ENCODE data around the gene AOPEP.

DNA sequence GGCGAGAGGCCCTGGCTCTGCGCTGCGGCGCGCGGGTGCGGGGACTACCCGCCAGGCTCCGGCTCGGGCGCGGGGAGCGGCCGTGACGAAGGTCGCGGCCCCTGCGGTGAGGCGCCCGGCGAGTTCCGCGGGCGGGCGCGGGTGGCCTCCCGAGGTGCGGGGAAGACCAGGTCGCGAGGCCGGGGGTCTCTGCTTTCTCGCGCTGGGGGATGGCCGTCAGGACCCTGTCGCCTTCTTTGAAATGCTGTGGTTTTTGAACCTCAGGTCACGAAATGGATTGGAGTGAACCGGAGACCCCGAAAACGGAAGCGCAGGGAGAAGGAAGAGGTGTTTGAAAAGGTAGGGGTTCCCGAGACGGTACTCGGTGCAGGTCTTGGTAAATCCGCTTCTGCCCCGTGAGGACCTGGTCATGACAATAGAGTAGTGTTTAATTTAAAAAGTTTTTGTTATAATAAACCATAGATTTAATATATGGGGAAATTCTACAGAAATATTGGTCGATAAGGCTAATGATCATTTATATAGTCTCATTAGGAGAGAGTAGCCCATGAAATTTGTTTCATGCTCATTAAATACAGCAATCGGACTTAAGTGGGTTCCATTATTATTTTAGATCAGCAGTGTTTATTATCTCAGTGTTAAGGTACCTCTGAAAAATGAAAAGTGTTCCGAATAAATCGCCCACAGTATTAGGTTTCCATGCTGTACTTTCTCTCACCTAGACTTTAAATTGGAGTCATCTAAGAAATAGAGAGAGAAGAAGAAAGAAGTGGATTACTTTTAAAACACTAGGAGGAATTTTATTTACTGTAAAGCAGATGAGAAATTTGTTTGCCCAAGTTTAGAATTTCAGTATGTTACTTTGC is 279.0 kb downstream of the AOPEP start:
- TF ChIP-seq POLR2A (IDR thresholded peaks at IDR 0.05) (no peak), POLR2AphosphoS5 (IDR thresholded peaks at IDR 0.05) (no peak)
- TF ChIP-seq, protein P1, sequence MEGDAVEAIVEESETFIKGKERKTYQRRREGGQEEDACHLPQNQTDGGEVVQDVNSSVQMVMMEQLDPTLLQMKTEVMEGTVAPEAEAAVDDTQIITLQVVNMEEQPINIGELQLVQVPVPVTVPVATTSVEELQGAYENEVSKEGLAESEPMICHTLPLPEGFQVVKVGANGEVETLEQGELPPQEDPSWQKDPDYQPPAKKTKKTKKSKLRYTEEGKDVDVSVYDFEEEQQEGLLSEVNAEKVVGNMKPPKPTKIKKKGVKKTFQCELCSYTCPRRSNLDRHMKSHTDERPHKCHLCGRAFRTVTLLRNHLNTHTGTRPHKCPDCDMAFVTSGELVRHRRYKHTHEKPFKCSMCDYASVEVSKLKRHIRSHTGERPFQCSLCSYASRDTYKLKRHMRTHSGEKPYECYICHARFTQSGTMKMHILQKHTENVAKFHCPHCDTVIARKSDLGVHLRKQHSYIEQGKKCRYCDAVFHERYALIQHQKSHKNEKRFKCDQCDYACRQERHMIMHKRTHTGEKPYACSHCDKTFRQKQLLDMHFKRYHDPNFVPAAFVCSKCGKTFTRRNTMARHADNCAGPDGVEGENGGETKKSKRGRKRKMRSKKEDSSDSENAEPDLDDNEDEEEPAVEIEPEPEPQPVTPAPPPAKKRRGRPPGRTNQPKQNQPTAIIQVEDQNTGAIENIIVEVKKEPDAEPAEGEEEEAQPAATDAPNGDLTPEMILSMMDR (IDR thresholded peaks at IDR 0.05) = no peak

All from suprapubic skin (tissue), 4 donors.